ENCODE results near the gene FAM163B. TPM values are rescaled to one million over a fixed set of nuclear protein-coding genes. Genes with fewer than 3 reads are reported as not detected.

The FAM163B gene
- not detected for total RNA-seq
- long read RNA-seq, result 0 reads

DNA sequence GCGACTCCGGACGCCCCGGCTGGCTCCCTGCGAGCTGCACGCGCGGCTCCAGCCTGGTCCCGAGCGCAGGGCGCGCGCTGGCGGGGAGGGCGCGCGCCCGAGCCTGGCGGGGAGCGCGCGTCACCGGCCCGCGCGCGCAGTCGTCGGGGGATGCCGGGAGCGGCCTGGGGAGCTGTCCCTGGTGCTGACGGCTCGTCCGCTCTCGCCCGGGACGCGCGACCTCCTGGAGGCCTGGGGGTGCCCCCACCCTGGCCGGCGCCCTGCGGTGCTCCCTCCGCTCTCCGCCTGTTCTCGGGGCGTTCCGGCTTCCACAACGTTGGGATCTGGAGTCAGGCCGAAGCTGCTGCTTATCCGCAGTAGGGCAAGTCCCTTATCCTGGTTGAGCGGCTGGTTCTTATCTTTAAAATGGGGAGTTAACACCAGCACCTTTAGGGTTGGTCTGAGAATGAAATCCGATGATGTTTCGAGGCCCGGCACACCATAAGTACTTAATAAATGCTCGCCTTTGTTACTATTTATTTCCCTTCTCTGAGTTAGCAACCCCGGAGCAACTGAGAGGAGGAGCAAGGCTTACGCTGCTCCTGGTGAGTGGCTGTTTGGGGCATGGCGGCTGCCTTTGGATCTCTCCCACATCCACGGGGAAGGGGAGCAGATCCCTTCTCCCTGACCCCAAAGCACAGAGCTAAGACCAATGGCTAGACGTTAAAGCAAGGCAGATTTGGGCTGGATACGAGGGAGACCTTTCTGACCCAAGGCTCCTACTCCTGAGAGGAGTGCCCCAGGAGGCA is at the start of gene FAM163B:
Gene FAM163B (minus strand): TSS at position 79 of the 788 bp plus-strand sequence. CDS start 29,166 bp downstream, outside the sequence.
- ATAC-seq (peak; percentile 93), DNase-seq (peak; percentile 72)
- intact Hi-C loops (cut with micrococcal nuclease), result no loop called here

DNA sequence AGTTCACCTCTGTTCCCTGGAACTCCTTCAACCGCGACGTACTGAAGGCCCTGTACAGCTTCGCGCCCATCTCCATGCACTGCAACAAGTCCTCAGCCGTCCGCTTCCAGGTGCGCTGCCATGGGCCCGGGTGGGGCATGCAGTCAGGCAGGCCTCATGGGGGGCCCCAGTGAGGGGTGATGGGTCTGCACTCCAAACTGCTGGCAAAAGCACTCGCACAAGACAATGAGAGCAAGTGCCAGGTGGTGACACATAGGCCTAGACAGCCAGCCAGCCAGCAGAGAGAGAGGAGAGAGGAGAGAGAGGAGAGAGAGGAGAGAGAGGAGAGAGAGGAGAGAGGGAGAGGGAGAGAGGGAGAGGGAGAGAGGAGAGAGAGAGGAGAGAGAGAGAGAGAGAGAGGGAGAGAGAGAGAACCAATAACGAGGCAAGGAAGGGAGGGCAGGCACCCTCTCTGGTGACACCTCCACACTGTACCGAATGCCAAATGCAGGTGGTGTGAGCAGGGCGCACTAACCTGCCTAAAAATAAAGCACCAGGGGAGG is 48.0 kb upstream of the FAM163B start:
- intact Hi-C loops (cut with micrococcal nuclease), result no loop called here
- DNase-seq, result no peak
- ATAC-seq, result no peak

DNA sequence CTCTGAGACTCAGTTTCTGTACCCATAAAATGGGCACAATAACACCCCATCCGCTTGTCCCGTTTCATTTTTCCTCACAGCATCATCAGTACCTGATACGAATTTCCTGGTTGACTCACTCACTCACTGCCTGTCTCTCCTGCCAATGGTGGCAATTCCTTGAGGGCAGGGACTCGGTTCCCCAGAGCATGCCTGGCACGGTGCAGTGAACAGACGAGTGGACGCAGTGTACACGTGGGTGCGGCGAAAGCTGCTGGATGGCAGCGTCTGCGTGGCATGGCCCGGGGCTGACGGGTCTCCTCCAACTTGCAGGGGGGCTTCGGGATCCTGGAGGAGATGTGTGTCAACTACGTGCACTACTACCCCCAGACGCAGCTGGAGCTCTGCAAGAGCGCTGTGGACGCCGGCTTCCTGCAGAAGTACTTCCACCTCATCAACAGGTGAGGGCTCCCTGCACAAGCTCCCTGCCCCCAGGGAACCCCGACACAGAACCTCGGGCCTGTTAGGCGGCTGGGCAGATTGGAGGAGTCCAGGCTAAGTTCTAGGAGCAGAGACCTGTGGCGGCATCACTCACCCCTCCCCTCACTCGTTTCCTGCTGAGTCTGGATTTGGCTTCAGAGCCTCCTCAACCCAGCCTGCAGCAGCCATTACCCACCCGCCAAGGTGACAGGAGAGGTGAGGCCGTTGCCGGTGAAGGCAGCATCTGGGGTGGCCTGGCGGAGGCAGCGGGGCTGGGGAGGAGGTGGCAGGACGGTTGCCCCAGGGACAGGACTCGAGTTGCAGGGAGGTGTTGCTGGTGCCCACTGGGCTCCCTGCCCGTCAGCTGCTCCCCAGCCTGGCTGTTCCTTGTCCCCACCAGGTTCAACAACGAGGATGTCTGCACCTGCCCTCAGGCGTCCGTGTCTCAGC is 47.3 kb upstream of the FAM163B start:
- intact Hi-C loops (cut with micrococcal nuclease), result no loop called here
- ATAC-seq, result no peak

DNA sequence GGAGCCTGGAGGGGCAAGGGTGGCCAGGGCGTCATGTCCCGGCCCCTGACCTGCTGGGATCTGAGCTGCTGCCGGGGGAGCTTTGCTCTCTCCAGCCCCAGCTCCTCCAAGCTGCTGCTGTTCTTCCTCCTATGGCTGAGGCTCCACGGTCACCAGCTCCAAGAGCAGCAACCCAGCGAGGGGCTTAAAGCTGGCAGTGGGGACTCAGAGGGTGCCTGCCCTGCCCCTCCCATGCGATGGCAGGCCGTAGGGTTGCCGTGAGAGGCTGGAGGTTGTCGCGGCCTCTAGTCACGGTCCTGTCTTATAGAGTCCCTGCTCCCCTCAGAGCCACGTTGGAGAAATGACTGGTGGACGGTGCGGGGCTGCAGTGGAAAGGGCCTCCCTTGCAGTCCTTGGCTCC is 46.5 kb upstream of the FAM163B start:
- ATAC-seq (no peak), DNase-seq (no peak)
- intact Hi-C loops (cut with micrococcal nuclease), result no loop called here

More for the DNA sequence above, 47.3 kb upstream of the FAM163B start:
- DNase-seq, result no peak

DNA sequence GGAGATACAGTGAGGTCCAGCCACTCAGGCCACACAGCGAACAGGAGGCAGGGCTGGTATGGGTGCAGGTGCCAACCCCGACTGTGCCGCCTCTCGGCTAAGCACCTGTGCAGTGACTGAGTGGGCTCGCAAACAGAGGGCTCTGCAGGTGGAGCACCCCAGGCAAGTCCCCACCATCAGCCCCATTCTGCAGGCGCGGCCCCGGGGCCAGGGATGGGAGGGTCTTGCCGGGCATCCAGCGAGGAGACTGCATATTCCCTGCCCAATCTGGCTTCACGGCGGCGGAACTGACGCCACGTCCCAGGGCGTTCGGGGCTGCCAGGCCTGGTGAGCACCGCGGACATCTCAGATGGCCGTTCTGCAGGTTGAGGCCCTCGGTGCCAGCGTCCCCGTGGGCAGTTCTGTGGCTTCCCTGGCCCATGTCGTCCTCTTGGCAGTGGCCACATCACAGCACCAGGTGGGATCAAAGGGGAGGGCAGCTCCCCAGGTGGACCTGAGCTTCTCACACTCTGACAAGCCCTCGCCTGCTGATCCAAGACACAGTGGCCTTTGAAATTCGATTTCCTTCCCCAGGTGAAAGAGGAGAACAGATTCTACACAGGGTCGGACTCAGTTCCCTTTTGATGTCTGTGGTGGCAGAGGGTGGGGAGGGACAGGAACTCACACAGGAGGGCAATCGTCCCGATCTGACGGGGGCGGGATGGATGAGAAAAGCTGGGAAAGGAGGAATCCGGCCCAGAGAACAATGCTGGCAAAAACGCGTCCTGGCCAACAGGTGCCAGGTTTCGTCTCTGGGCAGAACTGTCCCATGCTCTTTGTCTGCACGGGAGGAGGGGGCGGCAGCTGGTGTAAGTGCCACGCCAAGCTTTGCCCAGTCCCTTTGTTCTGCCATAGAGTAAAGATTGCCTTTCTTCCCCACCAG is 45.8 kb upstream of the FAM163B start:
- intact Hi-C loops (cut with micrococcal nuclease), result no loop called here
- DNase-seq (no peak), ATAC-seq (no peak)

DNA sequence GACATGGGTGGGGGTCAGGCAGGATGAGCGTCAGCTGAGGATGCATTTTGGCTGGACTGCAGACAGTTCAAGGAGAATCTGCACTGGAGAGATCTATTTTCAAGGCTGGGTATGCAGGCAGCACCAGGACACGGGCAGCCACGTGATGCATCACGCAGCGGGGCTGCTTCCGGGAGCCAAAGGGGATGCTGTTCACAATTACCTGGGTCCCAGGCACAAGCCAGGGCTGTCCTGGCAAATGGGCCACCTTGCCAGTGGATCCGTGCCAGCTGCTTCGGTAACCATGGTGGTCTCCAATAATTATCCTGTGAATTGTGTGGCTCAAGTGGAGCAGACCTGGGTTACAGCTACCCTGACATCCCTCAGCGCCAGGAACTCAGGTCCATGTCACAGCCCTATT is 44.4 kb upstream of the FAM163B start:
- no peak for DNase-seq
- ATAC-seq, result no peak
- intact Hi-C loops (cut with micrococcal nuclease), result no loop called here

DNA sequence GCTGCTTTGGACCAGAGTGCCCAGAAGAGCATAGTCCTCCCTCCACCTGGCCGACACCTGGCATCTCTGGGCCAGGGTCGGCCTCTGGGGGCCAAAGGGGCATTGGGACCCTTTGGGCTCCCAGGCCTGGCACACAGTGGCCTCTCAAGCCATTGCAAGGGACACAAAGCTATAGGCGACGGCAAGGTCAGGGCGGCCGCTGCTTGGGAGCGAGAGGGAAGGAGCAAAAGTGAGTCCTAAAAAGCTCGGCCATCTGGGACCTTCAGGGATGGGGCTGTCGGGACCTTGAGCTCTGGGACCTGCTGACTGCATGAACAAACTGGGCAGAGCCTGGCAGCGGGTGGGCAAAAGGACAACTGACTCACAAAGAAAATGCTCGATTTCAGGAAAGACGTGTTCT is 40.8 kb upstream of the FAM163B start:
- no peak for DNase-seq
- intact Hi-C loops (cut with micrococcal nuclease), result no loop called here
- no peak for ATAC-seq

DNA sequence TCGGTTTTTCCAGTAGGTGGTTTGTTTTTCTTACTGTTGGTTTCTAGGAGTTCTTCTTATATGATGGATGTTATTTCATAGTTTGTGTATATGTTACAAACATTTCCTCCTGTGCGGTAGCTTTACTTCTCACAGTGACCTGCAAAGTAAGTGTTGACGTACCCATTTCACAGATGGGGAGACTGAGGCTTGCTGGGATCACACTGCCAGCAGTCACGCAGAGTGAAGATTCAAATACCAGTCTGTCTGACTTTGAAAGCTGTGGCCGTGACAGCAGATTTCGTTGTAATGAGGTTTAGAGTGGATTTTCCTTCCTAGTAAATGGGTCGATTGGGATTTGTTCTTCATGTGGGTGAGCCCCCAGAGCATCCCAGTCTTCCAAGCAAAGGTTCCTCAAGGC is 40.0 kb upstream of the FAM163B start:
- DNase-seq (no peak), ATAC-seq (no peak)
- intact Hi-C loops (cut with micrococcal nuclease), result no loop called here

DNA sequence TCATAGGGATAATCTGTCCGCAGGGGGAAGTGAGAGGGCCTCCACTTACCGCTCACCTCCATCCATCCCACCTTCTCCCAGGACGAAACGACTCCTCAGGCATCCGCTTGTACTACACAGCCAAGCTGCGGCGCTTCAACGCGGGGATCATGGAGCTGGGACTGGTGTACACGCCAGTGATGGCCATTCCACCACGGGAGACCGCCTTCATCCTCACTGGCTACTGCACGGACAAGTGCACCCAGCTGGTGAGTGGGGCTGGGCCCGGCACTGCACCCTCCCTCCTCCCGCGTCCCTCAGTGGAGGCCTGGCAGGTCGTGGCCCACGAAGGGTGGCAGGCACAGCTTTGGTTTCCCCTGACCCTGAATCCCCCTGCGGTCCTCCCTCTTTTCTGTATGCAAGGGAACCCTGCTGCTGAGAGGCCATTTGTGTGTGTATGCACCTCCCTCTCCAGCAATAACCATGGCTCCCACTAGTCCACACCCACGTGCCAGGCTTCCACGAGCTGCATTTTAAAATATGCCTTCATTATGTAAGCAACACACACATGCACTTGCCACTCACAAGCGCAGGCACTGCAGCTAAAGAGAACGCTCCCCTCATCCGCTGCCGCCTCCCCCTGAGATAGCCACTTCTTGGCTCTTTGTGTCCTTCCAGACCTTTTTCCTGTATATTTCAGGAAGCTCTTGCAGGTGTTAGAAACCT is 38.7 kb upstream of the FAM163B start:
- no peak for ATAC-seq
- intact Hi-C loops (cut with micrococcal nuclease), result no loop called here
- DNase-seq, result peak; percentile 18

DNA sequence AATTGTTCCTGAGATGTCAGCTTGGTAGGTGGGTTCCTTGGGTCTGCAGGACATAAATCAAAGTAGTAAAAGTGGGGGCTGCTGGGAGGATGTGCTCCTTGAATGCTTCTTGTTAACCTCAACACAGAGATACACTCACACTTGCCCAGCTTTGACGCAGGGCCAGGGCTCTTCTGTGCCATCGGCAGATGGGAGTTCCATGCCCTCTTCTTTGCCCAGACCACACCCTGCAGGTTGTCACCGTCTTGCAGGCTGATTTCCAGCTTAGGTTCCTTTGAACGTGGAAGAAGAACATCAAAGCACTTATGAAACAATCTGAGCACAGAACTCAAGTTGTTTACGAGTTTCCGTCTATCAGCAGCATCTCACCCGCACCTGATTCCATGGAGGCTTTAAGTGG is 38.0 kb upstream of the FAM163B start:
- DNase-seq, result no peak
- intact Hi-C loops (cut with micrococcal nuclease), result no loop called here
- no peak for ATAC-seq

DNA sequence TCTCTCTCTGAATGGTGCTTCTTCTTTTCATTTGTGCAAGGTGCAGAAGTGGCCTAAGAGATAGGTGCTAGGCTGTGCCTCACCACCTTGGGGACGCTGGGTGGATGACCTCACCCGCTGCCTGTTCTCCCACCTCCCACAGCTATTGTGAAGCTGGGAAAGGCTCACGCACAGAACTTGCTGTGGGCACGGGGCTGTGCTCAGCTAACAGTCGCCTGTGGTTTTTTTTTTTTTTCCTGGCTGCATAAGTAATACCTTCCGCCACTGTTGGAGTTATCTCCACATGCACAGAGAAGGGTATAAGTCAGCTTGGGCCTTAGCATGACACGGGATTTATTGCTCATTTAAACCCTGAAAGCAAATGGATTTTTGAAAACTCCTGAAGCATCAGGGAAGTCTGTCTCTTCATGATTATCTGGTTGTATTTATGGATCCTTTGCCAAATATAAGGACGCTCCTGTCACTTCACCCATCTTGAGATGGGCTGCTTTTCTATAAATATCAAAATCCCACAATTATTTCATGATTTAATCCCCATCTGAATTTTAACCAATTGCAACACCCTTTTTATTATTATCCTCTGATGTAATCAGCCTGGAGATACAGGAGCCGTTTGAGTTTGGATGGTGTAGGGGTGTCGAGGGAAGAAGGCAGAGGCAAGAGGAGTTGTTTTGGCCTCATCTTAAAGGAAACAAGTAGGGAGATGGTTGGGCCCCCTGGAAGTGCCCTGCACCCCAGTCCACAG is 36.0 kb upstream of the FAM163B start:
- DNase-seq, result no peak
- intact Hi-C loops (cut with micrococcal nuclease), result no loop called here
- no peak for ATAC-seq

DNA sequence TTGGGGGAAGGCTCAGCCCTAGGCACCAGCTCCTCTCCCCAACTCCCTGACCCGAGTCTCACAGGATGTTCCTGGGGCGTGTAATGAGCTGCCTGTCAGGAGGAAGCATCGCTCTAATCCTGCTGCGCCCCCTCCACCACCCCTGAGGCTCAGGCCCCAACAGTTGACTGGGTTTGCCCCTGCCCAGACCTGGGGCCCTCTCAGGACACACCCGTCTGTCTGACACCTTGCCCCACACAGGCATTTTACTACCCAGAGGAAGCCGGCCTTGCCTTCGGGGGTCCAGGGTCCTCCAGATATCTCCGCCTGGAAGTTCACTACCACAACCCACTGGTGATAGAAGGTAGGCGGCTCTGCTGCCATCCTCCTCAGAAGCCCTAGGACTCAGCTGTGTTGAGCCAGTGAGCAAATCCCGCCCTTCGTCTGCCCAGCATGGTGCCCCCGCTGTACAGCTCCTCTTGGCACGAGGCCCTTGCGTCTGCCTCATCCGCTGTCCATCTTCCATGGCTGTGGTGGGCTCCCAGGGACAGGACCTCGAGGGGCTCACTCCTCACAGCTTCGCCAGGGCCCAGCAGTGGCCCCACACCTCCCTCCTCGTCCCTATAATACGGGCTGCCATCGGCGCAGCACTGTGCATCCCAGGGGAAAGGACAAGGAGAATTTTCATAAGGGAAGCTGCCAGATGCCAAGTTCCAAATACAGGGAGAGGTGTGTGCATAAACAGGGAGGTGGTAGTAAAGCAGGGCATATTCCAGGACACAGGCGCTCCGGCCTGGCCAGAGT is 35.0 kb upstream of the FAM163B start:
- intact Hi-C loops (cut with micrococcal nuclease), result no loop called here
- DNase-seq (peak; percentile 16), ATAC-seq (no peak)

DNA sequence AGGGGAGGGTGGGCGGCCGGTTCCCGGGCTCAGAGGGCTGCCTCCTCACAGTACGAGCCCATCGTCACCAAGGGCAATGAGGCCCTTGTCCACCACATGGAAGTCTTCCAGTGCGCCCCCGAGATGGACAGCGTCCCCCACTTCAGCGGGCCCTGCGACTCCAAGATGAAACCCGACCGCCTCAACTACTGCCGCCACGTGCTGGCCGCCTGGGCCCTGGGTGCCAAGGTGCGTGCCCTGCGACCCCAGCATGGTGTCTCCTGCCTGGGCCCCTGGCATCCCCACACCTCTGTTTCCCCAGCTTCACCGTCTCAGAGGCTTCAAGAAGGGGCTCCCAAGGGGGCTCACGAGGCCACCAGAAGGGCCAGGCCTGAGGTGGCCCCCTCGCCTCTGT is 34.2 kb upstream of the FAM163B start:
- ATAC-seq (no peak), DNase-seq (peak; percentile 8)

DNA sequence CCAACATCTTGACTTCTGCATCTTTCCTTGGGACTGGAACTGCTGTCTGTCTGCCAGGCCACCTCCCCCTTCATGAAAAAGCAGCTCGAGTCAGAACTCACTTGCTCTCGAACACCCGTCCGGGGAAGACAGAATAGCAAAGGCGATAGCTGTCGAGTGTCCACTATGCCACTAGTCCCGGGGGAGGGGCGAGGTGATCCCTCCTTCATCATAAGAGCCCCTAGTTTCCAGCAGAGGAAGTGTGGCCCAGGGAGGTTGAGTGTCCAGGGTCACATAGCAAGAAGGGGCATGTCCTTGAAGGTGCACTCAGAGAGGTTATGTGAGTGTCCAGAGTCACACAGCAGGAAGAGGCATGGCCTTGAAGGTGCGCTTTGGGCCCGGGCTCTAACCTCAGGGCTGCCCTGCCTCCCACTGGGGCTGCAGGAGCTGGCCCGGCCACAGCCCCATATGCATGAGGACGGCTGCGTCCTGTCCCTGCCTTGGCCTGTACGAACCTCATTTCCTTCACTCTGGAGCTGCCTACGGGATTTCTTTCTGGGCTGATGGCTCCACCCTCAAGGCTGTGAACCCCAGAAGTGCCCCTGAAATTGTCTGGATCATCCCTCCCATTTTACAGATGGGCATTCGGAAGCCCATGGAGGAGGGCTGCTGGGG is 33.6 kb upstream of the FAM163B start:
- ATAC-seq (no peak), DNase-seq (peak; percentile 14)

More for the DNA sequence above, 34.2 kb upstream of the FAM163B start:
- intact Hi-C loops (cut with micrococcal nuclease), result no loop called here

DNA sequence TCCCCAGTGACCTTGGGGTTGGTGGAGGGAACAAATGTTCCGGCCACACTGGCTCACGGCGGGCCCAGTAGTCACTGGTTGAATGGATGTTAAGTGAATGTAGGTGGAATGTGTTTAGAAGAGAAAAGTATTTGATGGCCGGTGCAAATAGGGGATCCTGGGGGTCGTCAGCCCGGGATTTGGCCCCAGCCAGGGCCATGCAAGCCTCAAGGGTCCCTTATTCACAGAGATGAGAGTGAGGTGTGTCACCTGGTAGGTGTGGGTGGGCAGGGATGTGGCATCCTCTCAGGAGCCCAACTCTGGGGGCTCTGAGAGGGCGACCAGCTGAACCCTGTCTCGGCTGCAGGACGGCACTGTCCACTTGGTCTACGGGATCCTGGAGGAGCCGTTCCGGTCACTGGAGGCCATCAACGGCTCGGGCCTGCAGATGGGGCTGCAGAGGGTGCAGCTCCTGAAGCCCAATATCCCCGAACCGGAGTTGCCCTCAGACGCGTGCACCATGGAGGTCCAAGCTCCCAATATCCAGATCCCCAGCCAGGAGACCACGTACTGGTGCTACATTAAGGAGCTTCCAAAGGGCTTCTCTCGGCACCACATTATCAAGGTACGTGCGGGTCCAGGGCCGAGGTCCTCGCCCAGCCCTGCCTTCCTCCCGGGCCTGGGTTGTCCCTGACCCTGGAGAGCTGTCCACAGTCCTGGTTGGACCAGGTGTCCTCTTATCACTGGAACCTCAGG is 32.8 kb upstream of the FAM163B start:
- intact Hi-C loops (cut with micrococcal nuclease), result no loop called here
- ATAC-seq (no peak), DNase-seq (peak; percentile 16)

More for the DNA sequence above, 33.6 kb upstream of the FAM163B start:
- intact Hi-C loops (cut with micrococcal nuclease), result no loop called here

DNA sequence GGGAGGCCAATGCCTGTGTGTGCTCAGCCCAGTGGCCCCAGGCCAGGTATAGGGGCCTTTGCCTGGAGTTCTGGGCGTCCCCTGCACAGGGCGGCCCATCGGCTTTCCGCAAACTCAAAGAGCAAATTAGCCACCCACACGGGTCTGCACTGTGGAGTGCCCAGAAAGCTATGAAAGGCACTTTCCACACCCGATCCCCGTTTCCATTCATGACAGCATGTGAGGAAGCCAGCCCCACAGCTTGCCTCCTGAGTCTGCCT is 32.1 kb upstream of the FAM163B start:
- intact Hi-C loops (cut with micrococcal nuclease), result no loop called here
- ATAC-seq (no peak), DNase-seq (peak; percentile 20)

Data from left ventricle myocardium superior (tissue), 1 donor.